ENCODE measurements around the gene SLC12A3. TPM values are rescaled to one million over a fixed set of nuclear protein-coding genes. Genes with fewer than 3 reads are reported as not detected.

SLC12A3 gene
- total RNA-seq, 4 donors from 2014 or later: not detected

DNA sequence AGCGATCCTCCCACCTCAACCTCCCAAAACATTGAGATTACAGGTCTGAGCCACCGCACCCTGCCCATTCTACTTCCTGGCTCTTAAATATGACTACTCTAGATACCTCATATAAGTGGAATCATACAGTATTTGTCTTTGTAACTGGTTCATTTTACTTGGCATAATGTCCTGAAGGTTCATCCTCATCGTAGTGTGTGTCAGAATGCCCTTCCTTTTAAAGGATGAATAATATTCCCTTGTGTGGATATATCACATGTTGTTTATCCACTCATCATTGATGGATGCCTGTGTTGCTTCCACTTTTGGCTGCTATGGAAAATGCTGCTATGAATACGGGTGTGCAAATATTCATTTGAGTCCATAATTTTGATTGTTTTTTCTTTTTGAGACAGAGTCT, 91.1 kb downstream of the SLC12A3 start:
- TF ChIP-seq POLR2A (IDR thresholded peaks at IDR 0.05): no peak
- TF ChIP-seq, protein P1, sequence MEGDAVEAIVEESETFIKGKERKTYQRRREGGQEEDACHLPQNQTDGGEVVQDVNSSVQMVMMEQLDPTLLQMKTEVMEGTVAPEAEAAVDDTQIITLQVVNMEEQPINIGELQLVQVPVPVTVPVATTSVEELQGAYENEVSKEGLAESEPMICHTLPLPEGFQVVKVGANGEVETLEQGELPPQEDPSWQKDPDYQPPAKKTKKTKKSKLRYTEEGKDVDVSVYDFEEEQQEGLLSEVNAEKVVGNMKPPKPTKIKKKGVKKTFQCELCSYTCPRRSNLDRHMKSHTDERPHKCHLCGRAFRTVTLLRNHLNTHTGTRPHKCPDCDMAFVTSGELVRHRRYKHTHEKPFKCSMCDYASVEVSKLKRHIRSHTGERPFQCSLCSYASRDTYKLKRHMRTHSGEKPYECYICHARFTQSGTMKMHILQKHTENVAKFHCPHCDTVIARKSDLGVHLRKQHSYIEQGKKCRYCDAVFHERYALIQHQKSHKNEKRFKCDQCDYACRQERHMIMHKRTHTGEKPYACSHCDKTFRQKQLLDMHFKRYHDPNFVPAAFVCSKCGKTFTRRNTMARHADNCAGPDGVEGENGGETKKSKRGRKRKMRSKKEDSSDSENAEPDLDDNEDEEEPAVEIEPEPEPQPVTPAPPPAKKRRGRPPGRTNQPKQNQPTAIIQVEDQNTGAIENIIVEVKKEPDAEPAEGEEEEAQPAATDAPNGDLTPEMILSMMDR (IDR thresholded peaks at IDR 0.05): no peak
- no peak for DNase-seq
- H3K9me3 ChIP-seq: no peaks in the 10 kb centered on the region

DNA sequence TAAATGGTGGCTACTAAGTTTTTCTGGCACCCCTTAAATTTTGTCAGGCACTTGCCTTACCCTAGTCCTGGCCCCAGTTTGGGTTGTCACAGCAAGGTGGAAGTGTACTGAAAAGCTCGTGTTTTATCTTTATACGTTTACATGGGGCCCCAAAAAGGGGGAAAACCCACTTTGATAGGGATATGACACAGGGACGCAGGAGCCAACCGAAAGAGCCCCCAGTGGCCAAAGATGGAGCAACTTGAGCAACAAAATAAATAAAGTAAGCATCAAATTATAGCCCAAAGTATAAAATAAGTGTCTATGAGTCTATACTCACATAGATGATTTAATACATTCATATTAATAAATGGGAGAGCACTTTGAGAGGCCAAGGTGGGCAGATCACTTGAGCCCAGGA, 91.7 kb downstream of the SLC12A3 start:
- H3K4me3 ChIP-seq: no peak overlapping the region
- no peaks in the 10 kb centered on the region for H3K36me3 ChIP-seq
- DNase-seq: no peak
- no peak overlapping the region for H3K27ac ChIP-seq
- H3K4me1 ChIP-seq: no peaks in the 10 kb centered on the region
- TF ChIP-seq, protein P1 (IDR thresholded peaks at IDR 0.05): no peak
- TF ChIP-seq POLR2A (IDR thresholded peaks at IDR 0.05): no peak
- no peaks in the 10 kb centered on the region for H3K27me3 ChIP-seq
- no peaks in the 10 kb centered on the region for H3K9me3 ChIP-seq

More for the DNA sequence above, 91.1 kb downstream of the SLC12A3 start:
- no peaks in the 10 kb centered on the region for H3K36me3 ChIP-seq
- no peaks in the 10 kb centered on the region for H3K27me3 ChIP-seq
- H3K4me1 ChIP-seq: peaks cover 0 to 4% (median 0%) of the 10 kb centered on the region in 4 donors
- H3K27ac ChIP-seq: no peak overlapping the region
- H3K4me3 ChIP-seq: no peak overlapping the region

DNA sequence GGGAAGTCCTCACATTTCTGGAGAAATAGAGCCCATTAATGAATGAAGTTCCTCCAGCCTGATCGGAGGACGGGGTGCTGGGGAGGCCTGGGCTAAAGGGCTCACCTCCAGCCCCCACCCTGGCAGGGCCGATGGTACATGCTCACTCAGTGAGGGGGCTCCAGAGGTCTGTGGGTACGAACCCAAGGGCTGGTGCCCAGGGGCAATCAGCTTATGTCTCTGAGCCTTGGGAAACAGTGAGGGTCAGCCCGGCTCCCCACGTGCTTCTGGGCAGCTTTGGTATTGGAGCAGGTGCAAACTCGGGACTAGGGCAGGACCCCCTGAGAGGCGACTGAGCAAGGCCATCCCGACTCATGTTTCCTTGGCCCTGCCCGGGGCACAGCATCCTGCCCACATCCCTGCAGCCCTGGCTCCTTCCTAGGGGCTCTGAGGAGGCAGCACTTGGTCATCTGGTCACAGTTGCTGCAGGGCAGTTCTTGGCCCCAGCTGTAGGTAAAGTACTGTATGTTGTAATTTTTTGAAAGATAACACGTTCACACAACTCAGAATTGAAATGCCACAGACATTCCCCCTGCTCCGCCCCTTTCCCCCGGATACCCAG, 95.8 kb downstream of the SLC12A3 start:
- Histone ChIP-seq H3K27me3 (no peaks in the 10 kb centered on the region), H3K4me3 (no peak overlapping the region), H3K27ac (no peak overlapping the region), H3K4me1 (peaks cover 0 to 8% (median 7%) of the 10 kb centered on the region in 4 donors), H3K36me3 (no peaks in the 10 kb centered on the region), H3K9me3 (no peaks in the 10 kb centered on the region)
- no peak for DNase-seq
- TF ChIP-seq, protein P1 (IDR thresholded peaks at IDR 0.05): no peak
- TF ChIP-seq POLR2A (IDR thresholded peaks at IDR 0.05): no peak

DNA sequence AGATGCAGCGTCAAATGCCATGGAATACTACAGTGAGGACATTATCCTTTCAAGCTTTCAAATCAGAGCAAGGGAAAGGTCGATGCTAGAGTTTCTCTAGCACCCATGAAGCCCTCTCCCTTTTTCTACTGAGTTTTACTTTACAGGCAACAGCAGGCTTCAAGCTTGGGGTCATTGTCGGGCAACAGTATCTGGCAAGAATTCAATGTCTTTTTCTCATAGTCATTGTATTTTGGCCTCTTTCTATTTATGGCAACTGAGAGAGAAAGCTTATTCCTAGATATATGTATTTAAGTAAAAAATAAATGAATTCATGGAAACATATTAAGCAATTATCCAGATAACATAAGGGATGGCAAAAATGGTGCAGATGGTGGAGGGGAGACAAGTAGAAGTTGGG, 96.4 kb downstream of the SLC12A3 start:
- Histone ChIP-seq H3K27ac (no peak overlapping the region), H3K36me3 (no peaks in the 10 kb centered on the region), H3K4me3 (no peak overlapping the region), H3K9me3 (no peaks in the 10 kb centered on the region), H3K4me1 (peaks cover 0 to 8% (median 7%) of the 10 kb centered on the region in 4 donors), H3K27me3 (no peaks in the 10 kb centered on the region)
- DNase-seq: no peak
- TF ChIP-seq POLR2A (IDR thresholded peaks at IDR 0.05): no peak
- TF ChIP-seq, protein P1 (IDR thresholded peaks at IDR 0.05): no peak

DNA sequence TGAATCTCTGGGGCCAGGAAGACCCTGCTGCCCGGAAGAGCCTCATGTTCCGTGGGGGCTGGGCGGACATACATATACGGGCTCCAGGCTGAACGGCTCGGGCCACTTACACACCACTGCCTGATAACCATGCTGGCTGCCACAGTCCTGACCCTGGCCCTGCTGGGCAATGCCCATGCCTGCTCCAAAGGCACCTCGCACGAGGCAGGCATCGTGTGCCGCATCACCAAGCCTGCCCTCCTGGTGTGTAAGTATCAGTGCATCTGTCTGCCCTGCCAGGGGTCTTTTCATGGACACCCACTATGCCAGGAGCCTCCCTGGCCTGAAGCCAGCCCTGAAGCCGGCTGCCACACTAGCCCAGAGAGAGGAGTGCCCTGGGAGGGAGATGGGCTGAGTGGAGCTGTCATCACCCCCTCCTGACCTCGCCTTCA, 96.9 kb downstream of the SLC12A3 start, which contains the start of gene CETP:
TSS of gene CETP (plus strand) at position 100 of the 431 bp plus-strand sequence. CDS start at position 130, 30 bp downstream.
- no peak for DNase-seq
- Histone ChIP-seq H3K9me3 (no peaks in the 10 kb centered on the region), H3K27ac (no peak within 1 kb of the TSS), H3K4me3 (no peak within 1 kb of the TSS), H3K36me3 (no peaks in the 10 kb centered on the region), H3K4me1 (peaks cover 0 to 8% (median 7%) of the 10 kb centered on the region in 4 donors), H3K27me3 (no peaks in the 10 kb centered on the region)
- no peak for TF ChIP-seq POLR2A (IDR thresholded peaks at IDR 0.05)
- TF ChIP-seq, protein P1 (IDR thresholded peaks at IDR 0.05): no peak
